Smooth muscle cell (in vitro differentiated cells): Measurements from ENCODE around the gene MAGI2. TPM values are rescaled to one million over a fixed set of nuclear protein-coding genes. Genes with fewer than 3 reads are reported as not detected.

ENCODE experiments used
- DNase-seq: peaks from one replicate; lab custom pipeline; 2025; ENCODE audit not compliant: unreplicated experiment; lab: John Stamatoyannopoulos, UW
- H2AFZ ChIP-seq: fragments of 200-600 bp; sonication (generic); 2 replicates; pipeline ENCODE4 v1.6.0; 2016; ENCODE audit warnings: antibody characterized with exemption, low read depth, mild to moderate bottlenecking
- H3F3A ChIP-seq: fragments of 200-600 bp; sonication (generic); 2 replicates; pipeline ENCODE4 v1.6.0; 2017; ENCODE audit warnings: antibody characterized with exemption, low read depth
- H3K27ac ChIP-seq: fragments of 200-600 bp; sonication (generic); 2 replicates; pipeline ENCODE4 v1.5.1; 2016; ENCODE audit warnings: low read depth, mild to moderate bottlenecking
- H3K27me3 ChIP-seq: fragments of 200-600 bp; sonication (generic); 2 replicates; pipeline ENCODE4 v1.6.1; 2016; ENCODE audit warnings: low read depth, mild to moderate bottlenecking
- H3K36me3 ChIP-seq: fragments of 200-600 bp; sonication (generic); 2 replicates; pipeline ENCODE4 v1.5.1; 2016; ENCODE audit warnings: low read depth
- H3K4me1 ChIP-seq: fragments of 200-600 bp; sonication (generic); 2 replicates; pipeline ENCODE4 v1.5.1; 2016; ENCODE audit warnings: low read depth
- H3K4me2 ChIP-seq: fragments of 200-600 bp; sonication (generic); 2 replicates; pipeline ENCODE4 v1.6.0; 2016; ENCODE audit warnings: mild to moderate bottlenecking
- H3K4me3 ChIP-seq: fragments of 200-600 bp; sonication (generic); 2 replicates; pipeline ENCODE4 v1.5.1; 2016; ENCODE audit warnings: mild to moderate bottlenecking
- H3K79me2 ChIP-seq: fragments of 200-600 bp; sonication (generic); 2 replicates; pipeline ENCODE4 v1.6.0; 2016; ENCODE audit warnings: low read depth, mild to moderate bottlenecking
- H3K9ac ChIP-seq: fragments of 200-600 bp; sonication (generic); 2 replicates; pipeline ENCODE4 v1.6.0; 2016; ENCODE audit warnings: low read depth
- H3K9me3 ChIP-seq: fragments of 200-600 bp; sonication (generic); replicated peaks from 2 replicates; pipeline ENCODE4 v1.5.1; 2016; ENCODE audit warnings: low read depth
- H4K20me1 ChIP-seq: fragments of 200-600 bp; sonication (generic); 2 replicates; pipeline ENCODE4 v1.6.0; 2016; ENCODE audit warnings: low read depth
- CTCF ChIP-seq: fragments of 200-600 bp; sonication (generic); IDR thresholded peaks from 2 replicates; pipeline ENCODE4 v1.5.1; 2017; ENCODE audit warnings: borderline replicate concordance, mild to moderate bottlenecking, antibody characterized with exemption; ENCODE audit not compliant: insufficient read depth, poor library complexity, severe bottlenecking
- polyA plus RNA-seq: library from polyadenylated mRNA; unstranded; fragments of >200 nt; fragmentation: Nextera tagmentation; extraction: Ambion mirVana; gene quantifications from 2 replicates; pipeline ENCODE4 v1.2.1, GENCODE V29; 2016
- small RNA-seq: library from RNA; depleted of rRNA; stranded (forward); fragments of <200 nt; gene quantifications from one replicate; pipeline ENCODE3, GENCODE V24; 2014
- total RNA-seq: library from RNA; depleted of rRNA; stranded (reverse); fragments of >200 nt; gene quantifications from 2 replicates; pipeline ENCODE4 v1.2.3, GENCODE V29; 2014

The MAGI2 gene
- total and polyA plus RNA-seq, 2 experiments from 2014 or later, result 3.4 to 10.7 TPM

- no peak overlapping the region for H3K4me2 ChIP-seq
- no peak for TF ChIP-seq CTCF
- no peaks in the 10 kb centered on the region for H3K9me3 ChIP-seq
- no peaks in the 10 kb centered on the region for H4K20me1 ChIP-seq
- H3K79me2 ChIP-seq, result no peaks in the 10 kb centered on the region
- no peaks in the 10 kb centered on the region for H3K27me3 ChIP-seq
- no peak overlapping the region for H3K27ac ChIP-seq
- H2AFZ ChIP-seq, result no peak overlapping the region
- no peak overlapping the region for H3K9ac ChIP-seq
- no peak for DNase-seq
- no peaks in the 10 kb centered on the region for H3K36me3 ChIP-seq
- no peaks in the 10 kb centered on the region for H3F3A ChIP-seq
- no peaks in the 10 kb centered on the region for H3K4me1 ChIP-seq
- no peak overlapping the region for H3K4me3 ChIP-seq
Observed at GRCh38 chr7:77971726-77972125, 1481.7 kb downstream of the MAGI2 start.

- no peaks in the 10 kb centered on the region for H3K79me2 ChIP-seq
- H3K27ac ChIP-seq, result no peak overlapping the region
- no peaks in the 10 kb centered on the region for H3F3A ChIP-seq
- H3K4me3 ChIP-seq, result no peak overlapping the region
- DNase-seq, result no peak
- no peak overlapping the region for H3K4me2 ChIP-seq
- H2AFZ ChIP-seq, result no peak overlapping the region
- H3K36me3 ChIP-seq, result no peaks in the 10 kb centered on the region
- H3K4me1 ChIP-seq, result no peaks in the 10 kb centered on the region
- H3K27me3 ChIP-seq, result no peaks in the 10 kb centered on the region
- H3K9ac ChIP-seq, result no peak overlapping the region
- no peak for TF ChIP-seq CTCF
- H4K20me1 ChIP-seq, result no peaks in the 10 kb centered on the region
- H3K9me3 ChIP-seq, result no peaks in the 10 kb centered on the region
Observed at GRCh38 chr7:77967429-77967828, 1486.0 kb downstream of the MAGI2 start.

Small RNA genes within 50 kb of the gene (small RNA-seq; reads per million reads assigned to genes)
- gene RNU6-337P, result not detected
- not detected for gene RNU6-530P
